Neural progenitor cell (in vitro differentiated cells): Measurements from ENCODE around the gene PRSS16. TPM values are rescaled to one million over a fixed set of nuclear protein-coding genes. Genes with fewer than 3 reads are reported as not detected.

Experiments used
- DNase-seq: peaks from one replicate; pipeline ENCODE4 v3.0.0-alpha.2; 2016; ENCODE audit warnings: low spot score
- H2AFZ ChIP-seq: fragments of 200-600 bp; sonication (generic); replicated peaks from 2 replicates; pipeline ENCODE4 v1.6.1; 2016; ENCODE audit warnings: antibody characterized with exemption
- H3F3A ChIP-seq: fragments of 200-600 bp; sonication (generic); 2 replicates; pipeline ENCODE4 v1.6.1; 2016; ENCODE audit warnings: antibody characterized with exemption, low read depth
- H3K27ac ChIP-seq: fragments of 200-600 bp; sonication (generic); 2 replicates; pipeline ENCODE4 v1.5.1; 2016; ENCODE audit warnings: mild to moderate bottlenecking
- H3K27me3 ChIP-seq: fragments of 200-600 bp; sonication (generic); 2 replicates; pipeline ENCODE4 v1.6.1; 2016; ENCODE audit warnings: mild to moderate bottlenecking, moderate library complexity
- H3K36me3 ChIP-seq: fragments of 200-600 bp; sonication (generic); 2 replicates; pipeline ENCODE4 v1.5.1; 2016
- H3K4me1 ChIP-seq: fragments of 200-600 bp; sonication (generic); 2 replicates; pipeline ENCODE4 v1.6.1; 2016; ENCODE audit warnings: mixed run types
- H3K4me2 ChIP-seq: fragments of 200-600 bp; sonication (generic); 2 replicates; pipeline ENCODE4 v1.6.1; 2016
- H3K4me3 ChIP-seq: fragments of 200-600 bp; sonication (generic); 2 replicates; pipeline ENCODE4 v1.5.1; 2016
- H3K79me2 ChIP-seq: fragments of 200-600 bp; sonication (generic); 2 replicates; pipeline ENCODE4 v1.6.1; 2016; ENCODE audit warnings: low read depth
- H3K9ac ChIP-seq: fragments of 200-600 bp; sonication (generic); 2 replicates; pipeline ENCODE4 v1.6.1; 2016
- H3K9me3 ChIP-seq: fragments of 200-600 bp; sonication (generic); 2 replicates; pipeline ENCODE4 v1.5.1; 2016; ENCODE audit warnings: low read depth
- H4K20me1 ChIP-seq: fragments of 200-600 bp; sonication (generic); 2 replicates; pipeline ENCODE4 v1.6.1; 2016; ENCODE audit warnings: low read depth
- H3K27ac Mint-ChIP-seq: 3 replicates; pipeline ENCODE4 v1.8.0; 2021; ENCODE audit warnings: mixed read lengths
- H3K27me3 Mint-ChIP-seq: 2 replicates; pipeline ENCODE4 v1.8.0; 2022; ENCODE audit warnings: low read depth, mild to moderate bottlenecking, inconsistent platforms, moderate library complexity, mixed read lengths; ENCODE audit not compliant: insufficient read depth
- H3K36me3 Mint-ChIP-seq: 3 replicates; pipeline ENCODE4 v1.8.0; 2021; ENCODE audit warnings: mixed read lengths
- H3K4me1 Mint-ChIP-seq: 3 replicates; pipeline ENCODE4 v1.8.0; 2021; ENCODE audit warnings: mixed read lengths
- H3K4me3 Mint-ChIP-seq: 3 replicates; pipeline ENCODE4 v1.8.0; 2021; ENCODE audit warnings: mild to moderate bottlenecking, moderate library complexity, mixed read lengths
- H3K9me3 Mint-ChIP-seq: 3 replicates; pipeline ENCODE4 v1.8.0; 2020; ENCODE audit warnings: mixed read lengths
- CTCF ChIP-seq: fragments of 200-600 bp; sonication (generic); IDR thresholded peaks from 2 replicates; pipeline ENCODE4 v1.5.1; 2017; ENCODE audit warnings: antibody characterized with exemption, mild to moderate bottlenecking
- EZH2 ChIP-seq: fragments of 200-600 bp; sonication (generic); IDR thresholded peaks from 2 replicates; pipeline ENCODE4 v1.6.1; 2017; ENCODE audit warnings: antibody characterized with exemption, mild to moderate bottlenecking, moderate library complexity
- EZH2phosphoT487 ChIP-seq: fragments of 200-600 bp; sonication (generic); IDR thresholded peaks from 2 replicates; pipeline ENCODE4 v1.6.1; 2017; ENCODE audit warnings: antibody characterized with exemption
- total RNA-seq: library from RNA; depleted of rRNA; stranded (reverse); fragments of >200 nt; gene quantifications from 2 replicates; pipeline ENCODE4 v1.2.3, GENCODE V29; 2015; ENCODE audit warnings: low replicate concordance

PRSS16 gene
- total RNA-seq, 1 donor from 2014 or later: 4.3 TPM

DNA sequence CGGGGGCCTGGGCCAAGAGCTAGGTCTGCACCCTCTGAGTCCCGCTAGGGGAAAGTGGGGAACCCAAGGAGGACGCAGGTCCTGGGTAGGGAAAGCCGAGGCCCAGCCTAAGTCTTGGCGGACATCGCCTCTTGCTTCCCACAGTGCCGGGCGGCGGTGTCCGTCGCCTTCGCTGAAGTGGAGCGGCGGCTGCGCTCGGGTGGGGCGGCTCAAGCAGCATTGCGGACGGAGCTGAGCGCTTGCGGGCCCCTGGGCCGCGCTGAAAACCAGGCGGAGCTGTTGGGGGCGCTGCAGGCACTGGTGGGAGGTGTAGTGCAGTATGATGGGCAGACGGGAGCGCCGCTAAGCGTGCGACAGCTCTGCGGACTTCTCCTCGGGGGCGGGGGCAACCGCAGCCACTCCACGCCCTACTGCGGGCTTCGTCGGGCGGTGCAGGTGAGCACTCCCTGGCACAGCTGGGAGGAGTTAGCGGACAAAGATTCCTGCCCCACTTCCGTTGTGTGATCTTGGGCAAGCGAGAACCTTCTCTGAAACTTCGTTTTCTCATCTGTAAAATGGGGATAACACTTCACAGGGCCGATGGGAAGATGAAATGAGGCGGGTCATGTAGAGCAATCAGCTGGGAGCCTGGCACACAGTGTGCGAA lies 4.2 kb downstream of the PRSS16 start:
- TF ChIP-seq CTCF (peak; percentile 69), EZH2phosphoT487 (no peak)
- peak; percentile 97 for DNase-seq
- H3K4me3 Mint-ChIP-seq: peak overlapping the region; percentile 91
- H3K4me3 ChIP-seq: peak overlapping the region; percentile 92
- no peak overlapping the region for H3K9ac ChIP-seq
- H3K36me3 Mint-ChIP-seq: no peaks in the 10 kb centered on the region
- peak overlapping the region; percentile 83 for H3K27ac ChIP-seq
- H3K4me1 Mint-ChIP-seq: no peaks in the 10 kb centered on the region
- no peak overlapping the region for H3K27ac Mint-ChIP-seq
- H3K27me3 ChIP-seq: peaks cover 43% of the 10 kb centered on the region
- peaks cover 19% of the 10 kb centered on the region for H3F3A ChIP-seq
- no peaks in the 10 kb centered on the region for H3K36me3 ChIP-seq
- H3K4me1 ChIP-seq: peaks cover 7% of the 10 kb centered on the region
- peak overlapping the region; percentile 97 for H2AFZ ChIP-seq
- peak overlapping the region; percentile 86 for H3K4me2 ChIP-seq
- no peaks in the 10 kb centered on the region for H3K9me3 ChIP-seq
- no peaks in the 10 kb centered on the region for H3K79me2 ChIP-seq
- H4K20me1 ChIP-seq: no peaks in the 10 kb centered on the region
- H3K9me3 Mint-ChIP-seq: no peaks in the 10 kb centered on the region
- peaks cover 30% of the 10 kb centered on the region for H3K27me3 Mint-ChIP-seq

DNA sequence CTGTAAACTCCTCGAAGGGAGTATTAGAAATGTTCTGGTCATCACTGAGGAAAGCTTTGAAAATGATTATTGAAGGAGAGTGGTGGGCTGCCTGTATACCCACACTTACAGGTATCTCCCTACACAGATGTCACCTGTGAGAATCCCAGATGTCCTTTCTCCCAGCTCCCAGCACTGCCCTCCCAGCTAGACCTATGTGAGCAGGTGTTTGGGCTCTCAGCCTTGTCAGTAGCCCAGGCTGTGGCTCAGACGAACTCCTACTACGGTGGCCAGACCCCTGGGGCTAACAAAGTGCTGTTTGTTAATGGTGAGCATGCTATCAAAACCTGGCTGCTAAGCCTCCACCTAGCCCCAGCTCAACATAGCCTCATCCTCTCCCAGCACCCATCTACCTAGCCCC lies 7.1 kb downstream of the PRSS16 start:
- DNase-seq: no peak
- Histone ChIP-seq H3K27me3 (peaks cover 14% of the 10 kb centered on the region), H3K9ac (no peak overlapping the region), H3K4me2 (no peak overlapping the region), H3K36me3 (no peaks in the 10 kb centered on the region), H2AFZ (no peak overlapping the region), H3K9me3 (no peaks in the 10 kb centered on the region), H4K20me1 (no peaks in the 10 kb centered on the region), H3K27ac (no peak overlapping the region), H3K4me1 (peaks cover 7% of the 10 kb centered on the region), H3K4me3 (no peak overlapping the region), H3F3A (peaks cover 20% of the 10 kb centered on the region), H3K79me2 (no peaks in the 10 kb centered on the region)
- H3K4me1 Mint-ChIP-seq: no peaks in the 10 kb centered on the region
- no peaks in the 10 kb centered on the region for H3K36me3 Mint-ChIP-seq
- peaks cover 24% of the 10 kb centered on the region for H3K27me3 Mint-ChIP-seq
- H3K4me3 Mint-ChIP-seq: no peak overlapping the region
- TF ChIP-seq CTCF (no peak), EZH2 (no peak)
- no peak overlapping the region for H3K27ac Mint-ChIP-seq
- no peaks in the 10 kb centered on the region for H3K9me3 Mint-ChIP-seq

GRCh38 chr6:27255866-27256265 lies 8.4 kb downstream of the PRSS16 start:
- no peak overlapping the region for H3K4me3 Mint-ChIP-seq
- H3K36me3 Mint-ChIP-seq: no peaks in the 10 kb centered on the region
- H3K79me2 ChIP-seq: no peaks in the 10 kb centered on the region
- no peak overlapping the region for H3K4me3 ChIP-seq
- H3K27me3 Mint-ChIP-seq: peaks cover 23% of the 10 kb centered on the region
- TF ChIP-seq EZH2 (no peak), EZH2phosphoT487 (no peak), CTCF (no peak)
- H2AFZ ChIP-seq: no peak overlapping the region
- peaks cover 16% of the 10 kb centered on the region for H3K27me3 ChIP-seq
- no peak for DNase-seq
- no peaks in the 10 kb centered on the region for H3K9me3 ChIP-seq
- H4K20me1 ChIP-seq: no peaks in the 10 kb centered on the region
- H3K4me1 ChIP-seq: no peaks in the 10 kb centered on the region
- H3K36me3 ChIP-seq: no peaks in the 10 kb centered on the region
- H3F3A ChIP-seq: peaks cover 25% of the 10 kb centered on the region
- no peak overlapping the region for H3K9ac ChIP-seq
- H3K27ac Mint-ChIP-seq: no peak overlapping the region
- H3K4me1 Mint-ChIP-seq: peaks cover 5% of the 10 kb centered on the region
- H3K27ac ChIP-seq: no peak overlapping the region
- no peak overlapping the region for H3K4me2 ChIP-seq
- no peaks in the 10 kb centered on the region for H3K9me3 Mint-ChIP-seq
